Loucy (cell line): ENCODE measurements around the gene PTPRF.
"Not testable (repeated sequence)": the region's sequence is repeated elsewhere in the genome, so short reads cannot be mapped to it uniquely, and the experiment has no call there.

ENCODE experiments used
- H2AFZ ChIP-seq: fragments of 200-600 bp; sonication (generic); 2 replicates; pipeline ENCODE4 v1.6.0; 2016; ENCODE audit warnings: antibody characterized with exemption, mild to moderate bottlenecking, low read length, moderate library complexity
- H3F3A ChIP-seq: fragments of 200-600 bp; 2 replicates; pipeline ENCODE4 v1.6.0; 2016; ENCODE audit warnings: antibody characterized with exemption, low read depth, mild to moderate bottlenecking
- H3K27me3 ChIP-seq: fragments of 200-600 bp; sonication (generic); 2 replicates; pipeline ENCODE4 v1.6.1; 2014; ENCODE audit warnings: low read length, mild to moderate bottlenecking; ENCODE audit not compliant: insufficient read depth, poor library complexity, severe bottlenecking
- H3K36me3 ChIP-seq: fragments of 200-600 bp; sonication (generic); 2 replicates; pipeline ENCODE4 v1.6.1; 2016; ENCODE audit warnings: low read length; ENCODE audit not compliant: insufficient read depth
- H3K4me1 ChIP-seq: fragments of 200-600 bp; sonication (generic); 2 replicates; pipeline ENCODE4 v1.5.1; 2014; ENCODE audit warnings: low read length, mild to moderate bottlenecking; ENCODE audit not compliant: insufficient read depth, poor library complexity, severe bottlenecking
- H3K4me2 ChIP-seq: fragments of 200-600 bp; sonication (generic); 2 replicates; pipeline ENCODE4 v1.6.0; 2014; ENCODE audit warnings: antibody characterized with exemption, low read length, low read depth, mild to moderate bottlenecking; ENCODE audit not compliant: poor library complexity, severe bottlenecking
- H3K4me3 ChIP-seq: fragments of 200-600 bp; sonication (generic); 2 replicates; pipeline ENCODE4 v1.5.1; 2014; ENCODE audit warnings: low read length, mild to moderate bottlenecking, mixed read lengths; ENCODE audit not compliant: poor library complexity, severe bottlenecking
- H3K79me2 ChIP-seq: fragments of 200-600 bp; sonication (generic); 2 replicates; pipeline ENCODE4 v1.6.1; 2014; ENCODE audit warnings: low read length; ENCODE audit not compliant: insufficient read depth
- H3K9ac ChIP-seq: fragments of 200-600 bp; sonication (generic); 2 replicates; pipeline ENCODE4 v1.6.0; 2014; ENCODE audit warnings: mild to moderate bottlenecking, low read depth, low read length, moderate library complexity; ENCODE audit not compliant: poor library complexity, severe bottlenecking
- H3K9me2 ChIP-seq: fragments of 200-600 bp; sonication (generic); replicated peaks from 2 replicates; pipeline ENCODE4 v1.6.1; 2016; ENCODE audit warnings: low read depth, low read length, mixed read lengths
- H3K9me3 ChIP-seq: fragments of 200-600 bp; sonication (generic); 2 replicates; pipeline ENCODE4 v1.6.1; 2014; ENCODE audit warnings: mild to moderate bottlenecking, antibody characterized with exemption, low read length, low read depth; ENCODE audit not compliant: insufficient read depth
- H4K20me1 ChIP-seq: fragments of 200-600 bp; sonication (generic); 2 replicates; pipeline ENCODE4 v1.6.0; 2014; ENCODE audit warnings: antibody characterized with exemption, low read length, mild to moderate bottlenecking; ENCODE audit not compliant: insufficient read depth, poor library complexity, severe bottlenecking
- EZH2phosphoT487 ChIP-seq: fragments of 200-600 bp; IDR thresholded peaks from 2 replicates; pipeline ENCODE4 v1.6.1; 2018; ENCODE audit warnings: antibody characterized with exemption, mild to moderate bottlenecking, moderate library complexity, borderline replicate concordance
- TF ChIP-seq, protein P1 (sequence below): fragments of 200-600 bp; sonication (generic); conservative IDR thresholded peaks from 2 replicates; pipeline ENCODE4 v1.5.1; 2014; ENCODE audit warnings: mild to moderate bottlenecking, antibody characterized with exemption, low read length

The PTPRF gene

DNA sequence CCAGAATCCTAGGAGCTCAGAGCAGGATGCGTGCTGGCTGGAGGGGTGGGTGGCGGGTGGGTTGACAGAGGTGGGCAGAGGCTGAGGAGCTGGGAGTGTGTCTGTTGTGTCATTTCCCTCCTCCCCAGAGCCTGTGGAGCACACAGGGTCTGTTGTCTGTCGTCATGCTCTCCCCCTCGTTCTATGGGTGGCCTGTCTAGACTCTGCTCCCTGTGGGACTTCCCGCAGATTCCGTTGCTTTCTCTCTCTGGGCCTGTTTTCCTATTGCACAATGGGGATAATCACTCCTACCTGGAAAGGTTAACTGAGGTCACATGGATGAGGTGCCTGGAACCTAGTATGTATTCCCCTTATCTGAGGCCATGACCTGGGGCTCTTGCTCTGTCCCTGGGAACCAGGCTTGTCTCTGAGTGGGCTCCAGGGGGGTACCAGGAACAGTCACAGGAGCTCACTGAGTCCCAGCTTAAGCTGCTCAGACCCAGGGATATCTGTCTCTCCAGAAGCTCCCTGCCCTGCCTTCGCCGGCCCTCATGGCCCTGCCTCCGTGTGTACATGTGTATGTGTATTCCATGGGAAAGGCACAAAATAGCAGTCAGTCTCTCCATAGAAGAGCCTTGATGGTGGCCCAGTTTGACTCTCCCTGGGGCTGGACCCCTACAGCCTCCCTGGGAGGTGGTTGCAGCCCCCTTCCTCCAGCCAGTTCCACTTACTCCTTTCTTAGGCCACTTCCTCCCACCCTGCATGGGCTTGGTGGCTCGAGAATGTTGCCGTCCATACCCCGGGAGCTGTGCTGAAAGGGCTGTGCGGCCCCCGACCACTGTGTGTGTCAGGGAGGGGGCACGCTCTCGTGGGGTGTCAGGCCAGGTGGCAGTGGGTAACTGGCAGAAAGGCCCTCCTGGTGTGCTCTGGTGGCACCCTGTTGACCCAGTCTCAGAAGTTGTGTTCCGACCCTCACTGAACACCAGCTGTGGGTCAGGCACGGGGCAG is 17.9 kb downstream of the PTPRF start:
- no peak for TF ChIP-seq EZH2phosphoT487
- no peak overlapping the region for H3K4me3 ChIP-seq
- no peaks in the 10 kb centered on the region for H3K9me3 ChIP-seq
- H3K36me3 ChIP-seq: no peaks in the 10 kb centered on the region
- no peak overlapping the region for H3K4me2 ChIP-seq
- no peaks in the 10 kb centered on the region for H3K79me2 ChIP-seq
- H3K9me2 ChIP-seq: no peaks in the 10 kb centered on the region
- H3K4me1 ChIP-seq: no peaks in the 10 kb centered on the region
- no peaks in the 10 kb centered on the region for H3F3A ChIP-seq
- no peak overlapping the region for H2AFZ ChIP-seq
- H3K27me3 ChIP-seq: no peaks in the 10 kb centered on the region
- no peak overlapping the region for H3K9ac ChIP-seq
- no peaks in the 10 kb centered on the region for H4K20me1 ChIP-seq

DNA sequence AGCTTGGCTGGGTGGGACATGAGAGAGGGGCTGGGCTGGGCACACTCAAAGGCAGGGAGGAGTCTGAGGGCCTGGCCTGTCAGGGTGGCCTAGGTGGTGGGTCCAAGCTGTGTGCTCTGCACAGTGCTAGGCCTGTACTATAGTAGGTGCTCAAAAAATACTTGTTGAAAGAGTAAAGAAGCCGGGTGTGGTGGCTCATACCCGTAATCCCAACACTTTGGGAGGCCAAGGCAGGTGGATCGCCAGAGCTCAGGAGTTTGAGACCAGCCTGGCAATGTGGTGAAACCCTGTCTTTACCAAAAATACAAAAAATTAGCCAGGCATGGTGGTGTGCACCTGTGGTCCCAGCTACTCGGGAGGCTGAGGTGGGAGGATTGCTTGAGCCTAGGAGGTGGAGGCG is 18.7 kb downstream of the PTPRF start:
- not testable (repeated sequence) for H3K9ac ChIP-seq, H3K79me2 ChIP-seq, H3K9me3 ChIP-seq

DNA sequence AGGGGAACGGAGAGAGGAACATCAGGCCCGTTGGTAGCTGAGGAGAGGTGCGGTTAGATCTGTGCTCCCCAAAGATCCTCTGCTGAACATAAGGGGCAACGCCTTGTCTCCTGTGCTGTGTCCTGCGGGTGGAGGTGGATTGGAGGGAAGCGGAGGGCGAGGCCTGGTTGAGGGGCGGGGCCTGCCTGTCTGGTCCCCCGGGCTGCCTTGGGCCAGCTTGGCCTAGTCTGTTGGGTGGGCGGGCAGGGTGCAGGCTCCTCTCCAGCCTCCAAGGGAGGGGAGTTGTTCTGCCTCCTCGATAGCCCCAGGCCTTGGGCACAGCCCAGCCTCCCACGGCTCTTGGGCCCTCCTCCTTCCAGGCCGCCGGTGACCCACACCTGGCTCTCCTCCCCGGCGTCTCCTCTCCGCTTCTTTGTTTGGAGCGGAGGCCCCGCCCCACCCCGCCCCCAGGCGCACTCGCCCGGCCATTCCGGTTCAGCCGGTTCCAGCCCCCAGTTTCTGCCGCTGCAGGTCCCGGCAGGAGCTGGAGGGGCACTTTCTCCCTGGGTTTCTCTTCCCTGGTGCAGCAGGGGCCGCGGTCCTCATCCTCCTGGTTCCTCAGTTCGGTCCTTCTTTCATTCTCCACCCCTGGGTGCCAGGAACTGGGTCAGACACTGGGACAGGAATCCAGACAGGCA is 19.4 kb downstream of the PTPRF start:
- Histone ChIP-seq H3K9ac (no peak overlapping the region), H3K4me3 (no peak overlapping the region), H4K20me1 (no peaks in the 10 kb centered on the region), H3K4me1 (no peaks in the 10 kb centered on the region), H3K4me2 (no peak overlapping the region), H3K79me2 (no peaks in the 10 kb centered on the region), H2AFZ (no peak overlapping the region), H3K27me3 (no peaks in the 10 kb centered on the region), H3K9me2 (no peaks in the 10 kb centered on the region), H3F3A (no peaks in the 10 kb centered on the region), H3K9me3 (no peaks in the 10 kb centered on the region), H3K36me3 (no peaks in the 10 kb centered on the region)
- TF ChIP-seq, protein P1, sequence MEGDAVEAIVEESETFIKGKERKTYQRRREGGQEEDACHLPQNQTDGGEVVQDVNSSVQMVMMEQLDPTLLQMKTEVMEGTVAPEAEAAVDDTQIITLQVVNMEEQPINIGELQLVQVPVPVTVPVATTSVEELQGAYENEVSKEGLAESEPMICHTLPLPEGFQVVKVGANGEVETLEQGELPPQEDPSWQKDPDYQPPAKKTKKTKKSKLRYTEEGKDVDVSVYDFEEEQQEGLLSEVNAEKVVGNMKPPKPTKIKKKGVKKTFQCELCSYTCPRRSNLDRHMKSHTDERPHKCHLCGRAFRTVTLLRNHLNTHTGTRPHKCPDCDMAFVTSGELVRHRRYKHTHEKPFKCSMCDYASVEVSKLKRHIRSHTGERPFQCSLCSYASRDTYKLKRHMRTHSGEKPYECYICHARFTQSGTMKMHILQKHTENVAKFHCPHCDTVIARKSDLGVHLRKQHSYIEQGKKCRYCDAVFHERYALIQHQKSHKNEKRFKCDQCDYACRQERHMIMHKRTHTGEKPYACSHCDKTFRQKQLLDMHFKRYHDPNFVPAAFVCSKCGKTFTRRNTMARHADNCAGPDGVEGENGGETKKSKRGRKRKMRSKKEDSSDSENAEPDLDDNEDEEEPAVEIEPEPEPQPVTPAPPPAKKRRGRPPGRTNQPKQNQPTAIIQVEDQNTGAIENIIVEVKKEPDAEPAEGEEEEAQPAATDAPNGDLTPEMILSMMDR: no peak
- no peak for TF ChIP-seq EZH2phosphoT487

More for the DNA sequence above, 18.7 kb downstream of the PTPRF start:
- H3K9me2 ChIP-seq, H2AFZ ChIP-seq, H4K20me1 ChIP-seq, H3K4me3 ChIP-seq, H3K4me2 ChIP-seq, H3K27me3 ChIP-seq, H3F3A ChIP-seq, H3K4me1 ChIP-seq, H3K36me3 ChIP-seq: not testable (repeated sequence)

DNA sequence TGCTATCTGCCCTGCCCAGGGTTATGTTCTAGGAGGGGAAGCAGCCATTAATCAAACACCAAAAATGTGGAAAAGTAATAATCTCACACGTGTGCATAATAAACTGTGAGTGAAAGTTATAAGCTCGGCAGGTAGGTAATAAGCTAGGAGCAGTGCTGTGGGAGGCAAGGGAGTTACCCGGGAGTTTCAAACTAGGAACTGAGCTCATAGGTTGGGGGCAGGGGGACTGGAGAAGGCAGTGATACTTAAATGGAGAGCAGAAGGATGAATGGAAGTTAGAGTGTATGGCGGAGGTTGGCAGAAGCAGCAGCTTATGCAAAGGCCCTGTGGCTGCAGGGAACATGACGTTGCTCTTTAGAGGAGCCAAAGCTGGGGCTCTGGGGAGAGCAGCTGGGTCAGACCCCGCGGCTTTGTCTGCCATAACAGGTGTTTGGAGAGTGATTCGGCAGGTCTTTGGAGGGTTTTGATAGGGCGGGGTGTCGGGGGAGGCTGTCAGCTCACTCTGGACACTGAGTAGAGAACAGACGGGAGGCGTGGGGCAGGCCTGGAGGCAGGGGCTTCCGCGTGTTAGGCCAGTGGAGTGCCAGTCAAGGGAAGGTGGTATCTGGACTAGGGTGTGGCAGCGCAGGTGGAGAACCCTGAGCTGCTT is 20.0 kb downstream of the PTPRF start:
- no peaks in the 10 kb centered on the region for H3K79me2 ChIP-seq
- no peaks in the 10 kb centered on the region for H3K9me2 ChIP-seq
- no peaks in the 10 kb centered on the region for H3K9me3 ChIP-seq
- H3K4me1 ChIP-seq: no peaks in the 10 kb centered on the region
- no peak overlapping the region for H3K4me2 ChIP-seq
- no peak for TF ChIP-seq EZH2phosphoT487
- TF ChIP-seq, protein P1: no peak
- no peak overlapping the region for H3K4me3 ChIP-seq
- H3K9ac ChIP-seq: no peak overlapping the region
- H3K27me3 ChIP-seq: no peaks in the 10 kb centered on the region
- H4K20me1 ChIP-seq: no peaks in the 10 kb centered on the region
- no peak overlapping the region for H2AFZ ChIP-seq
- H3F3A ChIP-seq: no peaks in the 10 kb centered on the region
- no peaks in the 10 kb centered on the region for H3K36me3 ChIP-seq
